Hematopoietic multipotent progenitor cell treated with erythropoietin and hydrocortisone succinate and interleukin-3 and kit ligand, for 4 days (in vitro differentiated cells): Measurements from ENCODE around the gene DHODH.

Source experiments
- DNase-seq: peaks from one replicate; pipeline ENCODE4 v3.0.0-alpha.2; 2015

Gene DHODH

GRCh38 chr16:72013888-72014581 lies 5.5 kb downstream of the DHODH start:
- DNase-seq, result peak; percentile 93

GRCh38 chr16:72014675-72015074 lies 6.1 kb downstream of the DHODH start:
- DNase-seq, result no peak

GRCh38 chr16:72015124-72015523 lies 6.6 kb downstream of the DHODH start:
- no peak for DNase-seq

- no peak for DNase-seq
These were observed 9.9 kb downstream of the DHODH start for GRCh38 chr16:72018470-72018869.

GRCh38 chr16:72021043-72021442 lies 12.5 kb downstream of the DHODH start:
- DNase-seq, result no peak

GRCh38 chr16:72022127-72022526 lies 13.6 kb downstream of the DHODH start:
- no peak for DNase-seq

- DNase-seq, result no peak
These were observed 15.4 kb downstream of the DHODH start for GRCh38 chr16:72023962-72024361.

GRCh38 chr16:72024862-72025382 lies 16.4 kb downstream of the DHODH start:
- no peak for DNase-seq

GRCh38 chr16:72025404-72026114 lies 17.0 kb downstream of the DHODH start:
- no peak for DNase-seq

- no peak for DNase-seq
These were observed 19.3 kb downstream of the DHODH start for GRCh38 chr16:72027669-72028378.

- no peak for DNase-seq
These were observed 21.2 kb downstream of the DHODH start for GRCh38 chr16:72029567-72030271.

- DNase-seq, result no peak
These were observed 24.9 kb downstream of the DHODH start for GRCh38 chr16:72033437-72033836.

GRCh38 chr16:72036098-72036497 lies 27.6 kb downstream of the DHODH start:
- no peak for DNase-seq

GRCh38 chr16:72042157-72042660 lies 33.7 kb downstream of the DHODH start:
- DNase-seq, result no peak

GRCh38 chr16:72043058-72043457 lies 34.5 kb downstream of the DHODH start:
- no peak for DNase-seq

- DNase-seq, result no peak
These were observed 35.0 kb downstream of the DHODH start for GRCh38 chr16:72043539-72043938.

GRCh38 chr16:72044296-72044695 lies 35.8 kb downstream of the DHODH start:
- peak; percentile 47 for DNase-seq

GRCh38 chr16:72044825-72045359 lies 36.3 kb downstream of the DHODH start:
- no peak for DNase-seq

- DNase-seq, result no peak
These were observed 40.6 kb downstream of the DHODH start for GRCh38 chr16:72049110-72049509.

GRCh38 chr16:72050769-72051464 lies 42.4 kb downstream of the DHODH start:
- no peak for DNase-seq

- DNase-seq, result peak; percentile 59
These were observed 43.3 kb downstream of the DHODH start for GRCh38 chr16:72051818-72052217.
